IMR-90 (cell line): Measurements from ENCODE around the gene MCF2L2. TPM values are rescaled to one million over a fixed set of nuclear protein-coding genes. Genes with fewer than 3 reads are reported as not detected.

Source experiments
- ATAC-seq: fragments of 200-7000 bp; cut with Tn5 transposase; 2 replicates; pipeline ENCODE4 v1.9.1; 2020; ENCODE audit warnings: low read depth, mild to moderate bottlenecking, moderate library complexity
- BruUV-seq: library from RNA; stranded (reverse); fragments of 400-500 nt; replicated peaks from 2 replicates; lab custom pipeline; 2021; lab: Mats Ljungman, UMichigan
- CTCF ChIA-PET: fragments of 300-600 bp; formaldehyde crosslinking; extraction: SDS; loops from one replicate; lab custom pipeline; 2021; ENCODE audit warnings: antibody characterized with exemption; lab: Yijun Ruan, JAX
- POLR2A ChIA-PET: fragments of 300-600 bp; sonication (Branson Sonifier 250); formaldehyde crosslinking; loops from one replicate; lab custom pipeline; 2022; ENCODE audit warnings: antibody characterized with exemption; ENCODE audit not compliant: unreplicated experiment; lab: Charles Lee
- DNase-seq: peaks from one replicate; pipeline ENCODE4 v3.0.0; 2013
- H2AFZ ChIP-seq: replicated peaks from 2 replicates; pipeline ENCODE3; 2013; ENCODE audit warnings: low read length, mild to moderate bottlenecking; ENCODE audit not compliant: poor library complexity
- H2AK5ac ChIP-seq: 2 replicates; pipeline ENCODE4 v1.6.1; 2013; ENCODE audit warnings: low read depth, low read length, inconsistent platforms
- H2AK9ac ChIP-seq: replicated peaks from 2 replicates; pipeline ENCODE3; 2013; ENCODE audit warnings: mild to moderate bottlenecking, low read depth, low read length, moderate library complexity; ENCODE audit not compliant: poor library complexity
- H2BK120ac ChIP-seq: 2 replicates; pipeline ENCODE4 v1.6.1; 2013; ENCODE audit warnings: low read depth, low read length, inconsistent platforms
- H2BK15ac ChIP-seq: 3 replicates; pipeline ENCODE4 v1.6.1; 2013; ENCODE audit warnings: low read depth, low read length, inconsistent platforms
- H2BK20ac ChIP-seq: 2 replicates; pipeline ENCODE4 v1.6.1; 2013; ENCODE audit warnings: low read depth, mild to moderate bottlenecking, inconsistent platforms, low read length, moderate library complexity
- H2BK5ac ChIP-seq: 2 replicates; pipeline ENCODE4 v1.6.1; 2013; ENCODE audit warnings: mild to moderate bottlenecking, low read depth, low read length, inconsistent platforms; ENCODE audit not compliant: poor library complexity, severe bottlenecking
- H3K14ac ChIP-seq: replicated peaks from 2 replicates; pipeline ENCODE4 v1.6.1; 2013; ENCODE audit warnings: low read depth, low read length, inconsistent platforms
- H3K18ac ChIP-seq: 2 replicates; pipeline ENCODE4 v1.6.1; 2013; ENCODE audit warnings: low read depth, low read length, control low read depth
- H3K23ac ChIP-seq: 2 replicates; pipeline ENCODE4 v1.6.1; 2013; ENCODE audit warnings: low read depth, low read length, inconsistent platforms
- H3K27ac ChIP-seq: 2 replicates; pipeline ENCODE4 v1.5.1; 2013; ENCODE audit warnings: mild to moderate bottlenecking, control low read depth, low read length; ENCODE audit not compliant: insufficient read depth
- H3K27me3 ChIP-seq: 2 replicates; pipeline ENCODE4 v1.6.1; 2013; ENCODE audit warnings: low read length; ENCODE audit not compliant: control insufficient read depth, insufficient read depth
- H3K36me3 ChIP-seq: 2 replicates; pipeline ENCODE4 v1.6.1; 2013; ENCODE audit warnings: low read length, mixed read lengths; ENCODE audit not compliant: control insufficient read depth, insufficient read depth
- H3K4ac ChIP-seq: 2 replicates; pipeline ENCODE4 v1.6.1; 2013; ENCODE audit warnings: low read depth, low read length, inconsistent platforms
- H3K4me1 ChIP-seq: 2 replicates; pipeline ENCODE4 v1.6.1; 2013; ENCODE audit warnings: low read length, mixed read lengths; ENCODE audit not compliant: control insufficient read depth, insufficient read depth
- H3K4me2 ChIP-seq: 2 replicates; pipeline ENCODE4 v1.6.1; 2013; ENCODE audit warnings: low read depth, mild to moderate bottlenecking, control low read depth, low read length, moderate library complexity
- H3K4me3 ChIP-seq: 2 replicates; pipeline ENCODE4 v1.5.1; 2013; ENCODE audit warnings: low read depth, mild to moderate bottlenecking, control low read depth, low read length, moderate library complexity; ENCODE audit not compliant: insufficient read depth
- H3K56ac ChIP-seq: 2 replicates; pipeline ENCODE4 v1.6.1; 2013; ENCODE audit warnings: low read length, inconsistent platforms; ENCODE audit not compliant: insufficient read depth; ENCODE audit errors: extremely low read depth
- H3K79me1 ChIP-seq, 2 experiments: 2 replicates each; pipeline ENCODE4 v1.6.1; 2013; ENCODE audit warnings: low read length in 2 of 2, inconsistent platforms in 1 of 2, low read depth in 1 of 2
- H3K9ac ChIP-seq: 2 replicates; pipeline ENCODE4 v1.6.1; 2013; ENCODE audit warnings: low read depth, low read length, control low read depth
- H3K9me1 ChIP-seq: 2 replicates; pipeline ENCODE4 v1.6.1; 2013; ENCODE audit warnings: low read length, inconsistent platforms; ENCODE audit not compliant: insufficient read depth
- H3K9me3 ChIP-seq: 2 replicates; pipeline ENCODE4 v1.6.1; 2013; ENCODE audit warnings: low read length; ENCODE audit not compliant: control insufficient read depth, insufficient read depth
- H4K20me1 ChIP-seq: 2 replicates; pipeline ENCODE4 v1.6.1; 2013; ENCODE audit warnings: low read length, inconsistent platforms; ENCODE audit not compliant: insufficient read depth
- H4K5ac ChIP-seq: 2 replicates; pipeline ENCODE4 v1.6.1; 2013; ENCODE audit warnings: mild to moderate bottlenecking, low read depth, low read length, control low read depth
- H4K8ac ChIP-seq, 2 experiments: 2 replicates each; pipeline ENCODE4 v1.6.1; 2013; ENCODE audit warnings: low read depth in 2 of 2, low read length in 2 of 2, control low read depth in 1 of 2, inconsistent platforms in 1 of 2
- H4K91ac ChIP-seq: 2 replicates; pipeline ENCODE4 v1.6.1; 2013; ENCODE audit warnings: low read depth, low read length, inconsistent platforms; ENCODE audit not compliant: insufficient read depth
- BHLHE40 ChIP-seq: fragments of 150-350 bp; IDR thresholded peaks from 2 replicates; pipeline ENCODE4 v1.6.1; 2016; ENCODE audit warnings: mild to moderate bottlenecking, low read depth, low read length
- CEBPB ChIP-seq: IDR thresholded peaks from 2 replicates; pipeline ENCODE4 v1.6.1; 2012; ENCODE audit warnings: low read depth, low read length, improper control_type of control experiment
- WGBS, 2 experiments: methylation state at CpG; one replicate each; pipeline versions ENCODE4 v1.1.5 to v1.1.7; 2013; ENCODE audit warnings: missing lambda C conversion rate in 2 of 2; ENCODE audit not compliant: insufficient read length in 1 of 2; ENCODE audit errors: extremely low coverage in 2 of 2; 5-methylcytosine and 5-hydroxymethylcytosine counted together
- dilution Hi-C: fragments of 300-500 bp; cut with HindIII; formaldehyde crosslinking; loops from one replicate; pipeline ENCODE4 v1.14.3; 2018; ENCODE audit warnings: low sequenced_read_pairs; ENCODE audit not compliant: unreplicated experiment
- in situ Hi-C: fragments of 300-500 bp; cut with MboI; formaldehyde crosslinking; loops from 3 replicates; pipeline ENCODE4 v1.14.3; 2019; ENCODE audit warnings: low sequenced_read_pairs, inconsistent platforms, mixed read lengths
- intact Hi-C: fragments of 100-400 bp; cut with micrococcal nuclease; formaldehyde crosslinking; loops from 2 replicates; pipeline ENCODE4 v1.10.0; 2022
- polyA plus RNA-seq, 3 experiments: library from polyadenylated mRNA; depleted of rRNA; stranded (reverse); fragments of >200 nt; gene quantifications; 2 replicates each; pipeline ENCODE4 v1.2.3, GENCODE V29; 2012; ENCODE audit warnings: low replicate concordance in 1 of 3
- total RNA-seq: library from RNA; depleted of rRNA; stranded (reverse); fragments of >200 nt; gene quantifications from 2 replicates; pipeline ENCODE4 v1.2.3, GENCODE V29; 2012
- TF ChIP-seq, protein P1 (sequence below): fragments of 150-350 bp; IDR thresholded peaks from 2 replicates; pipeline ENCODE4 v1.6.1; 2016; ENCODE audit warnings: low read depth, mild to moderate bottlenecking, low read length, moderate library complexity, borderline replicate concordance

Gene MCF2L2
- total and polyA plus RNA-seq, 2 of the 4 experiments (the other 2 are of a cell fraction): under 0.01 TPM; not detected in 1

DNA sequence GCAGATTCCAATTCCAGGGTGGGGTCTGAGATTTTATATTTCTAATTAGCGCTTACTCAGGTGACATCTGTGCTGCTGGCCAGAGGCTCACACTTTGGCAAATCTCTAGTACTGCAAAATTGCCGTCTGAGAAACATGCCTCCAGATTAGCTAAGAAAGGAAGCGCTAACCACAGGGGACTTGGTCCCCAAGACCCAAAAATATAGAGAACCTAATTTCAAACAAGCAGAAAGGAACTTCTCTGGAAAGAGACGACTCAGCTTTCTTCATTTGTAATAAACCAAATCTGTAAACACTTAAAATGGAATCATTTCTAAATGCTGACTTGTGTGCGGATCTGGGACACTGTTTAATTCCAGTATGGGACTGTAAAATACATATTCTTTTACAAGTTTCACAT, 119.7 kb downstream of the MCF2L2 start:
- H3K27ac ChIP-seq: no peak overlapping the region
- no peak overlapping the region for H2AK9ac ChIP-seq
- BruUV-seq: no TSS peak
- H4K5ac ChIP-seq: no peak overlapping the region
- H3K4me2 ChIP-seq: no peak overlapping the region
- in situ Hi-C loops (no loop called here), dilution Hi-C loops (no loop called here), intact Hi-C loops (no loop called here)
- DNase-seq: no peak
- ChIA-PET POLR2A (no interaction called here), CTCF (no interaction called here)
- no peak overlapping the region for H3K14ac ChIP-seq
- no peak overlapping the region for H2BK120ac ChIP-seq
- H3K23ac ChIP-seq: no peak overlapping the region
- no peak for ATAC-seq
- peaks cover 2% of the 10 kb centered on the region; the same call in 1 of the 2 replicates for H3K9me1 ChIP-seq
- no peak overlapping the region for H3K4ac ChIP-seq
- no peaks in the 10 kb centered on the region; the same call in 1 of the 2 replicates for H3K4me1 ChIP-seq
- H3K36me3 ChIP-seq: no peaks in the 10 kb centered on the region
- H4K91ac ChIP-seq: no peak overlapping the region
- H2BK5ac ChIP-seq: no peak overlapping the region
- H2BK20ac ChIP-seq: no peak overlapping the region
- H3K79me1 ChIP-seq: no peaks in the 10 kb centered on the region
- H2BK15ac ChIP-seq: no peak overlapping the region
- H3K4me3 ChIP-seq: no peak overlapping the region
- no peak overlapping the region for H4K8ac ChIP-seq
- H3K18ac ChIP-seq: no peak overlapping the region
- WGBS, 2 experiments: no CpG with 5 or more reads among the region's 5 CpGs
- H2AK5ac ChIP-seq: no peak overlapping the region
- no peaks in the 10 kb centered on the region for H3K9me3 ChIP-seq
- no peak for TF ChIP-seq CEBPB
- no peak for TF ChIP-seq BHLHE40
- TF ChIP-seq, protein P1, sequence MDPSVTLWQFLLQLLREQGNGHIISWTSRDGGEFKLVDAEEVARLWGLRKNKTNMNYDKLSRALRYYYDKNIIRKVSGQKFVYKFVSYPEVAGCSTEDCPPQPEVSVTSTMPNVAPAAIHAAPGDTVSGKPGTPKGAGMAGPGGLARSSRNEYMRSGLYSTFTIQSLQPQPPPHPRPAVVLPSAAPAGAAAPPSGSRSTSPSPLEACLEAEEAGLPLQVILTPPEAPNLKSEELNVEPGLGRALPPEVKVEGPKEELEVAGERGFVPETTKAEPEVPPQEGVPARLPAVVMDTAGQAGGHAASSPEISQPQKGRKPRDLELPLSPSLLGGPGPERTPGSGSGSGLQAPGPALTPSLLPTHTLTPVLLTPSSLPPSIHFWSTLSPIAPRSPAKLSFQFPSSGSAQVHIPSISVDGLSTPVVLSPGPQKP: no peak
- H3K9ac ChIP-seq: no peak overlapping the region
- no peak overlapping the region for H3K56ac ChIP-seq
- H4K20me1 ChIP-seq: no peaks in the 10 kb centered on the region
- H2AFZ ChIP-seq: no peak overlapping the region
- peaks cover 35% of the 10 kb centered on the region for H3K27me3 ChIP-seq
